H1 (cell line): Measurements from ENCODE around the gene SPATA25. TPM values are rescaled to one million over a fixed set of nuclear protein-coding genes. Genes with fewer than 3 reads are reported as not detected.

Experiments used
- CHD2 ChIP-seq: IDR thresholded peaks from 2 replicates; pipeline ENCODE4 v1.6.1; 2012; ENCODE audit warnings: low read length, improper control_type of control experiment
- CHD7 ChIP-seq: fragments of 300-600 bp; sonication (generic); IDR thresholded peaks from 2 replicates; pipeline ENCODE4 v1.7.1; 2012; ENCODE audit warnings: low read length, moderate library complexity, mild to moderate bottlenecking, inconsistent platforms; ENCODE audit not compliant: insufficient replicate concordance
- JUN ChIP-seq: IDR thresholded peaks from 2 replicates; pipeline ENCODE4 v1.6.1; 2011; ENCODE audit warnings: low read depth, mild to moderate bottlenecking, improper control_type of control experiment, low read length
- RBBP5 ChIP-seq: IDR thresholded peaks from 2 replicates; pipeline ENCODE4 v1.7.1; 2012; ENCODE audit warnings: low read depth, mild to moderate bottlenecking, inconsistent platforms, low read length, moderate library complexity, borderline replicate concordance
- RFX5 ChIP-seq: IDR thresholded peaks from 2 replicates; pipeline ENCODE4 v1.6.1; 2011; ENCODE audit warnings: low read depth, low read length, improper control_type of control experiment, borderline replicate concordance
- RNF2 ChIP-seq: fragments of 200-900, 300-1000 bp; sonication (generic); IDR thresholded peaks from 2 replicates; pipeline ENCODE4 v1.7.1; 2016; ENCODE audit warnings: borderline replicate concordance, low read depth, mild to moderate bottlenecking, antibody characterized with exemption, low read length; ENCODE audit not compliant: poor library complexity, severe bottlenecking; ENCODE audit errors: missing control alignments
- SUZ12 ChIP-seq: fragments of 200-600 bp; sonication (generic); IDR thresholded peaks from 2 replicates; pipeline ENCODE4 v1.6.1; 2012; ENCODE audit warnings: mild to moderate bottlenecking, inconsistent platforms, low read length, moderate library complexity, mixed read lengths
- USF2 ChIP-seq: IDR thresholded peaks from 2 replicates; pipeline ENCODE4 v1.6.1; 2011; ENCODE audit warnings: low read length, improper control_type of control experiment
- polyA plus RNA-seq, 7 experiments: library from polyadenylated mRNA; depleted of rRNA in 3 of 7; stranded (reverse) in 5 of 7; unstranded in 2 of 7; fragments of >200 nt in 5 of 7; fragments of 200-250 nt in 2 of 7; gene quantifications; 1 replicate in 5 of 7; 2 replicates in 1 of 7; 4 replicates in 1 of 7; pipeline versions ENCODE4 v1.2.1 to v1.2.3, GENCODE V29; 2011 to 2013; ENCODE audit warnings: missing spikeins in 2 of 7, mixed read lengths in 2 of 7
- total RNA-seq: library from RNA; stranded (reverse); fragmentation: NEBNext Ultra II Directional; extraction: Animal tissue kit (Norgen Biotek cat#: 25700); gene quantifications from 2 replicates; pipeline ENCODE4 v1.2.1, GENCODE V29; 2021

SPATA25 gene
- total and polyA plus RNA-seq, 2 of the 8 experiments (the other 6 are each of a cell fraction or from before 2014, with no cell fraction given), result 2.0 to 3.0 TPM

GRCh38 chr20:45880988-45881788 is 6.2 kb downstream of the SPATA25 start, which contains the start of gene ZSWIM1 (continued):
- TF ChIP-seq USF2, result no peak
- TF ChIP-seq SUZ12, result no peak
- peak; percentile 61; the same call in 1 of the 2 replicates for TF ChIP-seq RFX5
- peak; percentile 96 for TF ChIP-seq CHD2
- TF ChIP-seq RNF2, result no peak
- TF ChIP-seq CHD7, result no peak
- TF ChIP-seq RBBP5, result no peak
- TF ChIP-seq JUN, result no peak
